HepG2 (cell line): ENCODE data around the gene HES1. TPM values are rescaled to one million over a fixed set of nuclear protein-coding genes. Genes with fewer than 3 reads are reported as not detected.

Experiments used
- ARNT2 ChIP-seq: sonication (generic); formaldehyde crosslinking; IDR thresholded peaks from 2 replicates; pipeline ENCODE4 v1.8.0; 2022; ENCODE audit warnings: mild to moderate bottlenecking, low read depth, missing genetic modification reagents, moderate library complexity
- ATF2 ChIP-seq: sonication (generic); formaldehyde crosslinking; IDR thresholded peaks from 2 replicates; pipeline ENCODE4 v1.4.0; 2020; ENCODE audit warnings: missing genetic modification reagents
- CREB3 ChIP-seq: sonication (generic); formaldehyde crosslinking; IDR thresholded peaks from 2 replicates; pipeline ENCODE4 v1.5.0; 2020; ENCODE audit warnings: missing genetic modification reagents
- HCFC1 ChIP-seq: fragments of 150-350 bp; IDR thresholded peaks from 2 replicates; pipeline ENCODE4 v1.6.1; 2014; ENCODE audit warnings: low read depth, low read length
- MAFF ChIP-seq: IDR thresholded peaks from 2 replicates; pipeline ENCODE4 v1.6.1; 2011; ENCODE audit warnings: low read depth, low read length, improper control_type of control experiment
- MNT ChIP-seq: fragments of 450-650 bp; IDR thresholded peaks from 2 replicates; pipeline ENCODE4 v1.6.1; 2016
- REL ChIP-seq: sonication (generic); formaldehyde crosslinking; conservative IDR thresholded peaks from 2 replicates; pipeline ENCODE4 v1.8.0; 2022; ENCODE audit warnings: mild to moderate bottlenecking, missing genetic modification reagents, moderate library complexity
- SRSF9 ChIP-seq: fragments of 200-400 bp; formaldehyde crosslinking; IDR thresholded peaks from 2 replicates; pipeline ENCODE4 v1.6.1; 2018; ENCODE audit warnings: borderline replicate concordance, mild to moderate bottlenecking, low read depth, low read length; ENCODE audit not compliant: insufficient read depth, poor library complexity, severe bottlenecking
- STAG1 ChIP-seq: sonication (generic); formaldehyde crosslinking; IDR thresholded peaks from 2 replicates; pipeline ENCODE4 v1.4.0; 2020; ENCODE audit warnings: missing genetic modification reagents
- ZNF138 ChIP-seq: sonication (generic); formaldehyde crosslinking; IDR thresholded peaks from 2 replicates; pipeline ENCODE4 v1.5.0; 2020; ENCODE audit warnings: mild to moderate bottlenecking, low read depth, missing genetic modification reagents
- ZNF513 ChIP-seq: sonication (generic); formaldehyde crosslinking; conservative IDR thresholded peaks from 2 replicates; pipeline ENCODE4 v1.5.0; 2020; ENCODE audit warnings: missing genetic modification reagents
- ZNF605 ChIP-seq: sonication (generic); formaldehyde crosslinking; IDR thresholded peaks from 2 replicates; pipeline ENCODE4 v1.8.0; 2022; ENCODE audit warnings: mild to moderate bottlenecking, missing genetic modification reagents
- ZNF713 ChIP-seq: sonication (generic); formaldehyde crosslinking; IDR thresholded peaks from 2 replicates; pipeline ENCODE4 v1.4.0; 2020; ENCODE audit warnings: mild to moderate bottlenecking, missing genetic modification reagents
- polyA plus RNA-seq, 8 experiments: library from polyadenylated mRNA; depleted of rRNA in 3 of 8; stranded (reverse) in 7 of 8; unstranded in 1 of 8; fragments of >200 nt; fragmentation: Illumina TruSeq in 4 of 8; extraction: Trizol in 4 of 8; gene quantifications; 2 replicates each; pipeline versions ENCODE4 v1.2.1 to v1.2.3, GENCODE V29; 2011 to 2016; ENCODE audit warnings: low read depth in 4 of 8, missing spikeins in 1 of 8, mixed read lengths in 1 of 8; ENCODE audit not compliant: insufficient read depth in 1 of 8
- total RNA-seq, 5 experiments: library from RNA; depleted of rRNA; stranded (reverse); fragments of >200 nt; fragmentation: Illumina TruSeq; extraction: Trizol; gene quantifications; 2 replicates each; pipeline ENCODE4 v1.2.3, GENCODE V29; 2016; ENCODE audit warnings: low read depth in 1 of 5
- TF ChIP-seq, protein P1 (sequence below): sonication (generic); formaldehyde crosslinking; IDR thresholded peaks from 2 replicates; pipeline ENCODE4 v1.9.0; 2021; ENCODE audit warnings: missing genetic modification reagents, borderline replicate concordance
- TF ChIP-seq, protein P2 (sequence below): sonication (generic); formaldehyde crosslinking; IDR thresholded peaks from 2 replicates; pipeline ENCODE4 v1.4.0; 2020; ENCODE audit warnings: mild to moderate bottlenecking, low read depth, missing genetic modification reagents

HES1 gene
- total and polyA plus RNA-seq, 2 of the 13 experiments (the other 11 are each of a cell fraction or from before 2014, with no cell fraction given) = 15.4 to 19.8 TPM

DNA sequence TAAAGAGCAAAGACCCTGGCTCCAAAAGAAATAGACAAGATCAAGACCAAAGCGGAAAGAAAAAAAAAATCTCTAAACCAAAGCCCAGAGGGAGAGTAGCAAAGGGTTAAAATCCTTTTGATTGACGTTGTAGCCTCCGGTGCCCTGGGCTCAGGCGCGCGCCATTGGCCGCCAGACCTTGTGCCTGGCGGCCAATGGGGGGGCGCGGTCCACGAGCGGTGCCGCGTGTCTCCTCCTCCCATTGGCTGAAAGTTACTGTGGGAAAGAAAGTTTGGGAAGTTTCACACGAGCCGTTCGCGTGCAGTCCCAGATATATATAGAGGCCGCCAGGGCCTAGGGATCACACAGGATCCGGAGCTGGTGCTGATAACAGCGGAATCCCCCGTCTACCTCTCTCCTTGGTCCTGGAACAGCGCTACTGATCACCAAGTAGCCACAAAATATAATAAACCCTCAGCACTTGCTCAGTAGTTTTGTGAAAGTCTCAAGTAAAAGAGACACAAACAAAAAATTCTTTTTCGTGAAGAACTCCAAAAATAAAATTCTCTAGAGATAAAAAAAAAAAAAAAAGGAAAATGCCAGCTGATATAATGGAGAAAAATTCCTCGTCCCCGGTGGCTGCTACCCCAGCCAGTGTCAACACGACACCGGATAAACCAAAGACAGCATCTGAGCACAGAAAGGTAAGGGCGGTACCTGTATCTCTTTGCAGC, at the start of gene HES1 (continued):
- TF ChIP-seq ZNF513 (CRISPR knock-in tag) (no peak), ZNF713 (no peak), STAG1 (CRISPR knock-in tag) (peak; percentile 30), ZNF605 (CRISPR knock-in tag) (peak; percentile 36; the same call in 1 of the 2 replicates), MNT (peak; percentile 61; the same call in 1 of the 2 replicates), ZNF138 (CRISPR knock-in tag) (no peak), CREB3 (CRISPR knock-in tag) (peak; percentile 85; the same call in 1 of the 2 replicates), HCFC1 (no peak), REL (0 out of 2 replicates have a peak, but pooled peaks have one; percentile 67), ATF2 (peak; percentile 71; the same call in 1 of the 2 replicates), ARNT2 (CRISPR knock-in tag) (peak; percentile 70; the same call in 1 of the 2 replicates), MAFF (no peak), SRSF9 (no peak)
- TF ChIP-seq, protein P1, sequence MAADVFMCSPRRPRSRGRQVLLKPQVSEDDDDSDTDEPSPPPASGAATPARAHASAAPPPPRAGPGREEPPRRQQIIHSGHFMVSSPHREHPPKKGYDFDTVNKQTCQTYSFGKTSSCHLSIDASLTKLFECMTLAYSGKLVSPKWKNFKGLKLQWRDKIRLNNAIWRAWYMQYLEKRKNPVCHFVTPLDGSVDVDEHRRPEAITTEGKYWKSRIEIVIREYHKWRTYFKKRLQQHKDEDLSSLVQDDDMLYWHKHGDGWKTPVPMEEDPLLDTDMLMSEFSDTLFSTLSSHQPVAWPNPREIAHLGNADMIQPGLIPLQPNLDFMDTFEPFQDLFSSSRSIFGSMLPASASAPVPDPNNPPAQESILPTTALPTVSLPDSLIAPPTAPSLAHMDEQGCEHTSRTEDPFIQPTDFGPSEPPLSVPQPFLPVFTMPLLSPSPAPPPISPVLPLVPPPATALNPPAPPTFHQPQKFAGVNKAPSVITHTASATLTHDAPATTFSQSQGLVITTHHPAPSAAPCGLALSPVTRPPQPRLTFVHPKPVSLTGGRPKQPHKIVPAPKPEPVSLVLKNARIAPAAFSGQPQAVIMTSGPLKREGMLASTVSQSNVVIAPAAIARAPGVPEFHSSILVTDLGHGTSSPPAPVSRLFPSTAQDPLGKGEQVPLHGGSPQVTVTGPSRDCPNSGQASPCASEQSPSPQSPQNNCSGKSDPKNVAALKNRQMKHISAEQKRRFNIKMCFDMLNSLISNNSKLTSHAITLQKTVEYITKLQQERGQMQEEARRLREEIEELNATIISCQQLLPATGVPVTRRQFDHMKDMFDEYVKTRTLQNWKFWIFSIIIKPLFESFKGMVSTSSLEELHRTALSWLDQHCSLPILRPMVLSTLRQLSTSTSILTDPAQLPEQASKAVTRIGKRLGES (CRISPR knock-in tag) = peak; percentile 88
- TF ChIP-seq, protein P2, sequence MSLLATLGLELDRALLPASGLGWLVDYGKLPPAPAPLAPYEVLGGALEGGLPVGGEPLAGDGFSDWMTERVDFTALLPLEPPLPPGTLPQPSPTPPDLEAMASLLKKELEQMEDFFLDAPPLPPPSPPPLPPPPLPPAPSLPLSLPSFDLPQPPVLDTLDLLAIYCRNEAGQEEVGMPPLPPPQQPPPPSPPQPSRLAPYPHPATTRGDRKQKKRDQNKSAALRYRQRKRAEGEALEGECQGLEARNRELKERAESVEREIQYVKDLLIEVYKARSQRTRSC (CRISPR knock-in tag) = no peak
